IMR-90 (cell line): ENCODE results near the gene CNNM2. TPM values are rescaled to one million over a fixed set of nuclear protein-coding genes. Genes with fewer than 3 reads are reported as not detected.

Experiments used
- RFX5 ChIP-seq: IDR thresholded peaks from 2 replicates; pipeline ENCODE4 v1.8.0; 2012; ENCODE audit warnings: low read depth, mild to moderate bottlenecking, low read length, moderate library complexity
- polyA plus RNA-seq, 3 experiments: library from polyadenylated mRNA; depleted of rRNA; stranded (reverse); fragments of >200 nt; gene quantifications; 2 replicates each; pipeline ENCODE4 v1.2.3, GENCODE V29; 2012; ENCODE audit warnings: low replicate concordance in 1 of 3
- total RNA-seq: library from RNA; depleted of rRNA; stranded (reverse); fragments of >200 nt; gene quantifications from 2 replicates; pipeline ENCODE4 v1.2.3, GENCODE V29; 2012
- TF ChIP-seq, protein P1 (sequence below): fragments of 150-350 bp; IDR thresholded peaks from 2 replicates; pipeline ENCODE4 v1.6.1; 2017; ENCODE audit warnings: mild to moderate bottlenecking, antibody characterized with exemption, low read length, low read depth
- TF ChIP-seq, protein P2 (sequence below): fragments of 150-350 bp; IDR thresholded peaks from 2 replicates; pipeline ENCODE4 v1.6.1; 2016; ENCODE audit warnings: low read depth, mild to moderate bottlenecking, low read length, moderate library complexity, borderline replicate concordance

Gene CNNM2
- total and polyA plus RNA-seq, 2 of the 4 experiments (the other 2 are of a cell fraction), result 4.7 to 5.6 TPM

DNA sequence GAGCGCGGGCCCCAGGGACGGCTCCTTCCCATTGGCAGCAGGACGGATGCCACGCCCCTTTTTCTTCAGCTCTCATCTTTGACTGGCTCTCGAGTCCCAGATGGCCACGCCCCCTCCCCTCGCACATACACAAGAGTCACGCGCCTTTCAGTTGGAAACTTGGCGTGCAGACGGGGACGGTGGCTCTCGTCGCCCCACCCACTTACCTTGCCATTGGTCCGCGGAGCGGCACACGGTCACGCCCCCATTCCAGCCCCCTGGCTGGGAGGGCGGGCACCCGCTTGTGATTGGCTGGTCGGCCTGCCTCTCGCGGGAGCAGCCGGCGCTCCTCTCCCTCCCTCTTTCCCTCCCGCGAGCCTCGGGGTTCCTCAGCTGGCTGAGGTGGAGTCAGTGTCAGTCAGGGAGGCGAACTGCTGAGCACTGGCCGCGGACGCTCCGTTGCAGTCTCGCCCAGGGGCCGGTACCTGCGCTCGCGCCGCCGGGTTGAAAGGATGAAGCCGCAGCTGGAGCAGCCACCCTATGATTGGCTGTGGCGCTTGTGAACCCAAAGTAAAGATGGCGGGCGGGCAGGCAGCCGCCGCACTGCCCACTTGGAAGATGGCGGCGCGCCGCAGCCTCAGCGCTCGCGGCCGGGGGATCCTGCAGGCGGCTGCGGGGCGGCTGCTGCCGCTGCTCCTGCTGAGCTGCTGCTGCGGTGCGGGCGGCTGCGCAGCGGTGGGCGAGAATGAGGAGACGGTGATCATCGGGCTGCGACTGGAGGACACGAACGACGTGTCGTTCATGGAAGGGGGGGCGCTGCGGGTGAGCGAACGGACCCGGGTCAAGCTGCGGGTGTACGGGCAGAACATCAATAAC lies at the start of gene CNNM2 (continued):
- TF ChIP-seq, protein P1, sequence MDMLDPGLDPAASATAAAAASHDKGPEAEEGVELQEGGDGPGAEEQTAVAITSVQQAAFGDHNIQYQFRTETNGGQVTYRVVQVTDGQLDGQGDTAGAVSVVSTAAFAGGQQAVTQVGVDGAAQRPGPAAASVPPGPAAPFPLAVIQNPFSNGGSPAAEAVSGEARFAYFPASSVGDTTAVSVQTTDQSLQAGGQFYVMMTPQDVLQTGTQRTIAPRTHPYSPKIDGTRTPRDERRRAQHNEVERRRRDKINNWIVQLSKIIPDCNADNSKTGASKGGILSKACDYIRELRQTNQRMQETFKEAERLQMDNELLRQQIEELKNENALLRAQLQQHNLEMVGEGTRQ, result peak; percentile 89
- TF ChIP-seq RFX5, result no peak
- TF ChIP-seq, protein P2, sequence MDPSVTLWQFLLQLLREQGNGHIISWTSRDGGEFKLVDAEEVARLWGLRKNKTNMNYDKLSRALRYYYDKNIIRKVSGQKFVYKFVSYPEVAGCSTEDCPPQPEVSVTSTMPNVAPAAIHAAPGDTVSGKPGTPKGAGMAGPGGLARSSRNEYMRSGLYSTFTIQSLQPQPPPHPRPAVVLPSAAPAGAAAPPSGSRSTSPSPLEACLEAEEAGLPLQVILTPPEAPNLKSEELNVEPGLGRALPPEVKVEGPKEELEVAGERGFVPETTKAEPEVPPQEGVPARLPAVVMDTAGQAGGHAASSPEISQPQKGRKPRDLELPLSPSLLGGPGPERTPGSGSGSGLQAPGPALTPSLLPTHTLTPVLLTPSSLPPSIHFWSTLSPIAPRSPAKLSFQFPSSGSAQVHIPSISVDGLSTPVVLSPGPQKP, result no peak
